H9 (cell line): ENCODE results near the gene DEGS2. TPM values are rescaled to one million over a fixed set of nuclear protein-coding genes. Genes with fewer than 3 reads are reported as not detected.

Source experiments
- DNase-seq: peaks from one replicate; pipeline ENCODE4 v3.0.0-alpha.2; 2017
- H2AFZ ChIP-seq: one replicate; pipeline ENCODE4 v1.6.1; 2013; ENCODE audit warnings: mild to moderate bottlenecking, low read length, control low read depth, moderate library complexity
- H2AK5ac ChIP-seq: 2 replicates; pipeline ENCODE4 v1.6.1; 2013; ENCODE audit warnings: low read length, control low read depth, mixed read lengths; ENCODE audit not compliant: insufficient read length
- H2BK120ac ChIP-seq: one replicate; pipeline ENCODE4 v1.6.1; 2013; ENCODE audit warnings: low read depth, mild to moderate bottlenecking, low read length, control low read depth, inconsistent platforms; ENCODE audit not compliant: poor library complexity, severe bottlenecking
- H2BK12ac ChIP-seq: 2 replicates; pipeline ENCODE4 v1.6.1; 2013; ENCODE audit warnings: low read length, control low read depth, mixed read lengths, low read depth; ENCODE audit not compliant: insufficient read length
- H2BK15ac ChIP-seq: 2 replicates; pipeline ENCODE4 v1.6.1; 2013; ENCODE audit warnings: low read depth, low read length, control low read depth
- H2BK20ac ChIP-seq: one replicate; pipeline ENCODE4 v1.6.1; 2013; ENCODE audit warnings: low read depth, mild to moderate bottlenecking, low read length, control low read depth, inconsistent platforms; ENCODE audit not compliant: poor library complexity, severe bottlenecking
- H2BK5ac ChIP-seq: 2 replicates; pipeline ENCODE4 v1.6.1; 2013; ENCODE audit warnings: low read length, control low read depth, mixed read lengths; ENCODE audit not compliant: insufficient read length
- H3K14ac ChIP-seq: 2 replicates; pipeline ENCODE4 v1.6.1; 2013; ENCODE audit warnings: low read length, control low read depth; ENCODE audit not compliant: insufficient read depth
- H3K18ac ChIP-seq: 2 replicates; pipeline ENCODE4 v1.6.1; 2013; ENCODE audit warnings: low read depth, mild to moderate bottlenecking, mixed read lengths, low read length, control low read depth; ENCODE audit not compliant: insufficient read length
- H3K23ac ChIP-seq: 2 replicates; pipeline ENCODE4 v1.6.1; 2013; ENCODE audit warnings: low read length, control low read depth, mixed read lengths, low read depth; ENCODE audit not compliant: insufficient read length
- H3K23me2 ChIP-seq: 2 replicates; pipeline ENCODE4 v1.6.1; 2013; ENCODE audit warnings: low read depth, mild to moderate bottlenecking, mixed read lengths, low read length, control low read depth; ENCODE audit not compliant: insufficient read length, poor library complexity, severe bottlenecking
- H3K27ac ChIP-seq: 2 replicates; pipeline ENCODE4 v1.5.1; 2013; ENCODE audit warnings: low read length, control low read depth, mixed read lengths, low read depth; ENCODE audit not compliant: insufficient read length
- H3K27me3 ChIP-seq: 2 replicates; pipeline ENCODE4 v1.6.1; 2013; ENCODE audit warnings: low read length, control low read depth, inconsistent platforms; ENCODE audit not compliant: insufficient read depth
- H3K4ac ChIP-seq: 2 replicates; pipeline ENCODE4 v1.6.1; 2013; ENCODE audit warnings: low read depth, mild to moderate bottlenecking, control low read depth, inconsistent platforms, low read length, moderate library complexity
- H3K4me1 ChIP-seq: 2 replicates; pipeline ENCODE4 v1.6.1; 2013; ENCODE audit warnings: low read length, control low read depth, inconsistent platforms; ENCODE audit not compliant: insufficient read depth
- H3K4me2 ChIP-seq: 2 replicates; pipeline ENCODE4 v1.6.1; 2013; ENCODE audit warnings: low read length, control low read depth, mixed read lengths; ENCODE audit not compliant: insufficient read length, insufficient read depth
- H3K56ac ChIP-seq: 2 replicates; pipeline ENCODE4 v1.6.1; 2013; ENCODE audit warnings: low read depth, mild to moderate bottlenecking, mixed read lengths, low read length, control low read depth; ENCODE audit not compliant: insufficient read length
- H3K79me1 ChIP-seq: 2 replicates; pipeline ENCODE4 v1.6.1; 2013; ENCODE audit warnings: low read depth, mild to moderate bottlenecking, moderate library complexity, low read length, control low read depth, inconsistent platforms; ENCODE audit not compliant: insufficient read depth, poor library complexity, severe bottlenecking
- H3K79me2 ChIP-seq: 2 replicates; pipeline ENCODE4 v1.6.1; 2013; ENCODE audit warnings: low read length, control low read depth, inconsistent platforms; ENCODE audit not compliant: insufficient read depth
- H3K9ac ChIP-seq: 2 replicates; pipeline ENCODE4 v1.6.1; 2013; ENCODE audit warnings: low read length, control low read depth, mixed read lengths; ENCODE audit not compliant: insufficient read length; ENCODE audit errors: extremely low read depth
- H3K9me3 ChIP-seq: one replicate; pipeline ENCODE4 v1.6.1; 2013; ENCODE audit warnings: low read depth, low read length, inconsistent platforms; ENCODE audit not compliant: control insufficient read depth
- H3T11ph ChIP-seq: one replicate; pipeline ENCODE4 v1.6.1; 2013; ENCODE audit warnings: mild to moderate bottlenecking, low read length, control low read depth, inconsistent platforms
- H4K20me1 ChIP-seq: one replicate; pipeline ENCODE4 v1.6.1; 2013; ENCODE audit not compliant: control insufficient read depth, insufficient read length, insufficient read depth
- H4K5ac ChIP-seq: 2 replicates; pipeline ENCODE4 v1.6.1; 2013; ENCODE audit warnings: low read depth, mild to moderate bottlenecking, mixed read lengths, low read length, control low read depth; ENCODE audit not compliant: insufficient read length
- H4K8ac ChIP-seq: replicated peaks from 2 replicates; pipeline ENCODE4 v1.6.1; 2013; ENCODE audit warnings: low read length, control low read depth, mixed read lengths, low read depth; ENCODE audit not compliant: insufficient read length
- H4K91ac ChIP-seq: 2 replicates; pipeline ENCODE4 v1.6.1; 2013; ENCODE audit warnings: low read depth, mild to moderate bottlenecking, moderate library complexity, mixed read lengths, low read length, control low read depth; ENCODE audit not compliant: insufficient read length
- H3K27ac Mint-ChIP-seq, 3 experiments: 2 replicates in 2 of 3; 3 replicates in 1 of 3; pipeline ENCODE4 v1.8.0; 2020 to 2021; ENCODE audit warnings: mixed read lengths in 3 of 3, mild to moderate bottlenecking in 1 of 3, moderate library complexity in 1 of 3
- H3K27me3 Mint-ChIP-seq: 2 replicates; pipeline ENCODE4 v1.8.0; 2021; ENCODE audit warnings: low read depth, mild to moderate bottlenecking, moderate library complexity, mixed read lengths
- H3K36me3 Mint-ChIP-seq, 3 experiments: 2 replicates in 2 of 3; 3 replicates in 1 of 3; pipeline ENCODE4 v1.8.0; 2020 to 2021; ENCODE audit warnings: low read depth in 3 of 3, mixed read lengths in 3 of 3; ENCODE audit not compliant: insufficient read depth in 1 of 3
- H3K4me1 Mint-ChIP-seq, 2 experiments: 2 replicates each; pipeline ENCODE4 v1.8.0; 2020; ENCODE audit warnings: mixed read lengths in 2 of 2
- H3K4me3 Mint-ChIP-seq, 2 experiments: 2 replicates in 1 of 2; 3 replicates in 1 of 2; pipeline ENCODE4 v1.8.0; 2020 to 2021; ENCODE audit warnings: mild to moderate bottlenecking in 2 of 2, mixed read lengths in 2 of 2, moderate library complexity in 1 of 2
- H3K9me3 Mint-ChIP-seq, 2 experiments: 2 replicates in 1 of 2; 3 replicates in 1 of 2; pipeline ENCODE4 v1.8.0; 2020; ENCODE audit warnings: mild to moderate bottlenecking in 2 of 2, mixed read lengths in 2 of 2, moderate library complexity in 1 of 2
- CTCF ChIP-seq: fragments of 200-600 bp; sonication (generic); conservative IDR thresholded peaks from 3 replicates; pipeline ENCODE4 v1.8.0; 2021; ENCODE audit warnings: antibody characterized with exemption, mild to moderate bottlenecking
- WGBS: extraction: QIAGEN DNeasy Blood & Tissue Kit; methylation state at CpG from one replicate; pipeline ENCODE4 v1.1.7; 2013; ENCODE audit warnings: missing lambda C conversion rate, low lambda C conversion rate, mixed read lengths; ENCODE audit not compliant: insufficient read length; ENCODE audit errors: extremely low coverage; 5-methylcytosine and 5-hydroxymethylcytosine counted together
- total RNA-seq: library from RNA; stranded (reverse); gene quantifications from 2 replicates; pipeline ENCODE4 v1.2.1, GENCODE V29; 2021

DEGS2 gene
- total RNA-seq, 1 experiment from 2014 or later, result 0.72 TPM

- H2AFZ ChIP-seq, result no peak overlapping the region
- H4K5ac ChIP-seq, result peak overlapping the region; percentile 2
- H2BK15ac ChIP-seq, result 0 out of 2 replicates have a peak overlapping the region, but pooled peaks have one; percentile 58
- H3K9me3 Mint-ChIP-seq, result peaks cover 5 to 6% of the 10 kb centered on the region in 2 experiments; a peak in 3 of 5 replicates
- peak overlapping the region; percentile 61 for H2BK120ac ChIP-seq
- no peaks in the 10 kb centered on the region for H3K9me3 ChIP-seq
- no peak for DNase-seq
- no peak overlapping the region for H2BK20ac ChIP-seq
- H3K18ac ChIP-seq, result peak overlapping the region; percentile 90
- no peaks in the 10 kb centered on the region for H3K23me2 ChIP-seq
- H3T11ph ChIP-seq, result no peak overlapping the region
- H3K4ac ChIP-seq, result no peak overlapping the region
- no peak overlapping the region for H2AK5ac ChIP-seq
- H2BK12ac ChIP-seq, result peak overlapping the region; percentile 28
- H4K20me1 ChIP-seq, result no peaks in the 10 kb centered on the region
- H4K91ac ChIP-seq, result no peak overlapping the region
- H3K14ac ChIP-seq, result peak overlapping the region; percentile 91; the same call in 1 of the 2 replicates
- peaks cover 0 to 5% (median 0%) of the 10 kb centered on the region in 3 experiments; a peak in 1 of 7 replicates for H3K36me3 Mint-ChIP-seq
- H3K23ac ChIP-seq, result no peak overlapping the region
- H3K9ac ChIP-seq, result no peak overlapping the region
- H3K4me1 ChIP-seq, result no peaks in the 10 kb centered on the region; the same call in 1 of the 2 replicates
- no peak overlapping the region for H2BK5ac ChIP-seq
- H3K79me1 ChIP-seq, result no peaks in the 10 kb centered on the region
- H3K27me3 Mint-ChIP-seq, result no peaks in the 10 kb centered on the region; the same call in 1 of the 2 replicates
- H3K4me3 Mint-ChIP-seq, result peak overlapping the region; percentile 41 to 63
- H3K56ac ChIP-seq, result no peak overlapping the region
- H3K27ac Mint-ChIP-seq, result peak overlapping the region in 1 of 3 experiments; percentile 49; a peak in 3 of 7 replicates
- H4K8ac ChIP-seq, result no peak overlapping the region
- no peaks in the 10 kb centered on the region for H3K79me2 ChIP-seq
- no peak overlapping the region for H3K27ac ChIP-seq
- H3K4me2 ChIP-seq, result no peak overlapping the region
- no CpG with 5 or more reads among the region's 21 CpGs for WGBS
- H3K27me3 ChIP-seq, result no peaks in the 10 kb centered on the region
- no peak for TF ChIP-seq CTCF
- peaks cover 10 to 14% of the 10 kb centered on the region in 2 experiments for H3K4me1 Mint-ChIP-seq
These were observed 32.8 kb upstream of the DEGS2 start for GRCh38 chr14:100192250-100192671.
